Stimulated activated CD8-positive, alpha-beta memory T cell treated with anti-CD3 and anti-CD28 coated beads, Interleukin-2, amount 100 ng/mL, for 1 hour (primary cell): Measurements from ENCODE around the gene ALX3.
A peak's percentile ranks its signal among the peaks of the same experiment; 100 is the strongest.

Experiments
- DNase-seq, 2 donors: peaks; one replicate each; pipeline ENCODE4 v3.0.0-alpha.2; 2020; ENCODE audit warnings: low read depth in 2 of 2

Gene ALX3

DNA sequence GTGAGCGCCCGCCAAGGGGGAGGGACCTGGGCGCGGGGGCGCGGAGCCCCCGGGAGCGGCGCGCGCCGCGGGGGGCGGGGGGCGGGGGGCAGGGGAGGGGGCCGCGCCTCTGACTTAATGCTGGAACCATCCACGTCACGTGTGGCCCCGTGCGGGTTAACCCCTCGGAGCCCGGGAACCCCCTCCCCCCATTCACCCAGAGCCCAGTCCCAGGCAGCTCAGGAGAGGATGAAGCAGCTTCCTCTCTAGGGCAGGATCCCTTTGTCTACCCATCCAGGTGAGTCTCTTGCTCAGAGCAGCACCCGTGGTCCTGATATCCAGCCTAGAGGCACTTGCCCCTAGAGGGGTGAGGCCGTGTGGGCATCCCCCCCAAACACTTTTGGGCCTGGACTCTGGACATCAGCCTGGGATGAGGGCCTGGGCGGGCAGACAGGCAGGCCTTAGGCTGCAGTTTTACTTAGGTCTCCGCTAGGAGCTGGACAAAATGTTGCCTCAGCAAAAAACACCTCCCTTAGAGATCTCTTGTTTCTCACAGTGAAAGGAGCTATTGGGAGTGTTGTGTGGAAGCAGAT, at the start of gene ALX3:
TSS of gene ALX3 (minus strand) at position 2 of the 572 bp plus-strand sequence. CDS start 60 bp downstream, outside the sequence.
- no peak for DNase-seq

DNA sequence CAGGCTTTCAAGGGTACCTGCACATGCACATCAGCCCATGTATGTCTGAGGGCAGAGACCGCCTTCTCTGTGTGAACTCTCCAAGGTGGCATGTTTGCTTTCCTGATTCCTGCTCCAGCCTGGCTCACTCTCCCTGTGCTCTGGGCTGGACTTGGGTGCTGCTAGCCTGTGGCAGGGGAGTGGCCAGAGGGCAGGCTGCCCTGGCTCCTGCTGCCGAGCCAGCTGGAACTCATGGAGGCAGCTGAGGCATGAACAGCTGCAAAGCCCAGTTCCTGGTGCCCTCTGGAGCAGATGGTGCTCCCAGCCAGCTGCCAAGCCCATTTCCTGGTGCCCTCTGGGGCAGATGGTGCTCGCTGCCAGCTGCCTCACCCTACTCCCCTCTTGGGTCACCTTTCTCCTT, 49.4 kb upstream of the ALX3 start:
- DNase-seq: no peak

DNA sequence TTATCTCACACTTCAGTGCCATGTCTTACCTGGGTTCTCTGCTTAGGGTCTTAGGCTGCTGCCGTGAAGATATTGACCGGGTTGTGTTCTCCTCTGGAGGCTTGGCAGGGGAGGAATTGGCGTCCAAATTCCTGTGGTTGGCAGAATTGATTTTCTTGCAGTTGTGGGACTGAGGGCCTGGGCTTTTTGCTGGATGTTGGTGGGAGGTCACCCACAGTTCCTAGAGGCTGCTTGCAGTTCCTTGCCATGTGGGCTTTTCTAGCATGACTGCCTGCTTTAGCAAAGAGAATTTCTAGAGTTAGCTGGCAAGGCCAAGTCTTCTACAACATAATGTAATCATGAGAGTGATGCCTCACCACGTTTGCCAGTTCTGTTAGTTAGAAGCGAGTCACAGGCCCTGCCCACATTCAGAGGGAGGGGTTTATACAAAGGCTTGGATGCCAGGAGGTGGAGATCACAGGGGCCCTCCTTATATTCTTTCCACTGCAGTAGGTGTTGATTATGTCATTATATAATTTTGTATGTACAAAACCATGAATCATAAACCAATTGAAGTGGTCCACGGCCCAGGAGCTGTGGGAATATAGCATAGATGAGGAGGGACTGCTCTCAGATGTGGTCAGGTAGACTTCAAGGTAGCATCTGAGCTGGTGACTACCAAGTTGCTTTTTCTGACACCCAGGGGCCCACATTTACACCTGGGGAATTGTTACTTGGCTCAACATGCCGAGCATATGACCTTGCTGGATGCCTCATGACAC, 48.3 kb upstream of the ALX3 start:
- DNase-seq: no peak

DNA sequence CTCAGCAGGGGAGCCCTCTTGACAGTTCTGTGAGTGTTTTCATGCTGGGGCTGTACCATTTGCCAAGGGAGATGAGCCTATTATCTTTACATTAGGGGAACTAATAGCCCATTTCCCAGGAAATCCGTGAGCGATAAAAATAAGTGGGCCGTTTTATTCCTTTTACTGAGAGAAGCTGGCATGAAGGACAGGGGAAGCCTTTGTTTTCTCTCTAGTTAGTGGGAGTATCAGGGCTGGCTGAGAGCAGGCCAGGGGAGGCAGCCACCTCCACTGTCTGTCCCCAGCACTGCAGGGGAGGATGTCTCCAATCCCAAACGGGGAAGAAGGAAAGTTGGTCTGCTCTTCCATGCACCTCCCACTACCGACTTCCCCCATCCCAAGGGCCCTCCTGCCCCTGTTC, 44.3 kb upstream of the ALX3 start:
- DNase-seq: no peak

DNA sequence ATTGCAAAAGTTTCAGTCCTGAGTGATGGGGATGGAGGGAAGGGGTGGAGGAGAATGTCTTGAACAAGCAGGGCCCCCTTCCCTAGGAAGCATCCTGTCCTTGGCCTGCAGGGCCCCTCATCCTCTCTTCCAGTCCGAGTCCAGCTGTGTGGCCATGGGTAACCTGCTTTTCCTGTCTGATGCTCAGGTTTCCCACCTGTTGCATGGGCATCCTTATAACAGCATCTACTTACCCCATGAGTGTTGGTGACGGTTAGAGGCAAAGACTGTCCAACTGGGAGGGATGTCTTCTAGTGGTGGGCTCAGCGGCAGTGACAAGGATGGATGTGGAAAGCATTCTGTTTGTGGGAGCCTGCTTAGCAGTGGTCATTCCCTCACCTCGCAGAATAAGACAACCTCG, 43.7 kb upstream of the ALX3 start:
- DNase-seq: no peak

DNA sequence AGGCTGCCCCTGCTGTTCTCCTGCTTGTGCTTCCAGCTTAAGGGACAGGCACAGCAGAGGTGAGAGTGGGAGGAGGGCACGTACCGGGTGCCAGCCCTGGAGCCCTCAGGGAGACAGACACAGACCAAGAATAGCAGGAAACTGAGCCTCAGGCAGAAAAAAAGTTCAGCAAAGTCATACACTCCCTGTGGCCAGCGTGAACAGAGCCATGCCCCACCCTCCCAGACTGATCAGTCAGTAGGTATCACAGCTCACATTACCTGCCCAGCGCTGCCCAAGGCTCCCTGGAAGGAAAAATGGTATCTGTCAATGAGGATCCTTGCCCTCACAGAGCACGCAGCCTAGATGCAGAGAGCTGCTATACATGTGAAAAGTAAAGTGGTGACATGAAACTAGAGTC, 43.1 kb upstream of the ALX3 start:
- no peak for DNase-seq

DNA sequence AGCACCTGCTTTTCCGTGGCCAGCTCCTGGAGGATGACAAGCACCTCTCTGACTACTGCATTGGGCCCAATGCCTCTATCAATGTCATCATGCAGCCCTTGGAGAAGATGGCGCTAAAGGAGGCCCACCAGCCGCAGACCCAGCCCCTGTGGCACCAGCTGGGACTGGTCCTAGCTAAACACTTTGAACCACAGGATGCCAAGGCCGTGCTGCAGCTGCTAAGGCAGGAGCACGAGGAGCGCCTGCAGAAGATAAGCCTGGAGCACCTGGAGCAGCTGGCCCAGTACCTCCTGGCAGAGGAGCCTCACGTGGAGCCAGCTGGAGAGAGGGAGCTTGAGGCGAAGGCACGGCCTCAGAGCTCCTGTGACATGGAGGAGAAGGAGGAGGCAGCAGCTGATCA, 42.2 kb upstream of the ALX3 start:
- no peak for DNase-seq

DNA sequence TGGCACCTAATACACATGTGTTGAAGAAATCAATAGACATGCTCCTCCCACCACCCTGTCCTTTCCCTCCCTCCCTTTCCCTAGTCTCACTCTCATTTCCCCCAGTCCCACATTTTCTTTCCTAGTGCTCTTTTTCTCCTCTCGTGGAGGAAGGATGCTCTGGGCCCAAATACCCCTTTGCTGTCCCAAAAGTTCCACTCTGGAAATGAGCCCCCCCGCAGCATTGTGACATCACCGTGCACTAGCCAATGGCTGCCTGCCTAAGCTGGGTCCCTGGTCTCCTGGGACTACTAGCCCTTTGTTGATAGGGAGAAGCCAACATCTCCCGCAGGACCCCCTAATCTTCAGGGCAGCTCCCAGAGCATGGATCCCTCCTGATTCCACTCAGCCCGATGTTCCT, 41.7 kb upstream of the ALX3 start, which contains the start of gene UBL4B:
TSS of gene UBL4B (plus strand) at position 301 of the 400 bp plus-strand sequence. CDS start at position 393, 92 bp downstream.
- DNase-seq: no peak

DNA sequence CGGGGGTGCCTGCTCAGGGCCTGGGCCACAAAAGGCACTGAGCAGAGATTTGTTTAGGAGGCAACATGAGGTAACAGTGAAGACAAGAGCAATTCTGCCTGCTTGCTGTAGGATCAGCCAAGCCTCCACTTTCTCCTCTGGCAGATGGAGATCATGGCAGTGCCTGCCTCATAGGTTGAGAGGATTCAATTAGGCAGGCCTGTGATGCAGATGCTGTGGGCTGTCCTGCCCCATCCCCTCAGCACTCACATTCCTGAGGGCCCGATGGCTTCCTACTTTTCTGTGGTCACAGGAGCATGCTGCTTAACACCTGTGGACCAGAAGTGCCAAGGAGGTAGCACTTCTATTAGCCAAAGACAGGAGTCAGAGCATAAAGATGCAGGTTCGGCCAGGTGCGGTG, 40.6 kb upstream of the ALX3 start:
- DNase-seq: no peak

DNA sequence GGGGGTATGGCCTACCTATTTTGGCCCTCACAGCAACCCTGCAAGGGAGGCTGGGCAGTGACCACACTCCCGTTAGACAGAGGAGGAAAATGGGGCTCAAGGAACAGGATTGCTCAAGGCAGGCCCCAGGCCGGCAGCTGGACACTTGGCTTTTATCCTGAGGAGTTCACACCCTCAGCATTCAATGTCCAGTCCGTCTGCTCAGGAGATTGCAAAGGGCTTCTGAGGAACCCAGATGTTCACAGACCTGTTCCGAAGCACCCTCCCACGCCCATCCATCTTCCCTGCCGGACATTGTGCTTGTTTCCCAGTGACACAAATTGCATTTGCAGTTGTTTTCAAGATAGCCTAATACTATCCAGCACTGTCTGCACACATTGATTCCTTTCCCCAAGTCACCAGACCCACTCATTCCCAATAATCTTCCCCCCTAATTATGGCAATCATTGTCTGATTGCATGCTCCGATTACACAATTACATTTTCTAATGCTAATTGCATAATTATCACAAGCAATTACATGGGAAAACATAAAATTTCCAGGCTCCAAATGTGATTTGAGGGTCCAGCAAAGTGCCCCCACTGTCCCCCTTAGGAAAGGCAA, 37.5 kb upstream of the ALX3 start:
- no peak for DNase-seq

DNA sequence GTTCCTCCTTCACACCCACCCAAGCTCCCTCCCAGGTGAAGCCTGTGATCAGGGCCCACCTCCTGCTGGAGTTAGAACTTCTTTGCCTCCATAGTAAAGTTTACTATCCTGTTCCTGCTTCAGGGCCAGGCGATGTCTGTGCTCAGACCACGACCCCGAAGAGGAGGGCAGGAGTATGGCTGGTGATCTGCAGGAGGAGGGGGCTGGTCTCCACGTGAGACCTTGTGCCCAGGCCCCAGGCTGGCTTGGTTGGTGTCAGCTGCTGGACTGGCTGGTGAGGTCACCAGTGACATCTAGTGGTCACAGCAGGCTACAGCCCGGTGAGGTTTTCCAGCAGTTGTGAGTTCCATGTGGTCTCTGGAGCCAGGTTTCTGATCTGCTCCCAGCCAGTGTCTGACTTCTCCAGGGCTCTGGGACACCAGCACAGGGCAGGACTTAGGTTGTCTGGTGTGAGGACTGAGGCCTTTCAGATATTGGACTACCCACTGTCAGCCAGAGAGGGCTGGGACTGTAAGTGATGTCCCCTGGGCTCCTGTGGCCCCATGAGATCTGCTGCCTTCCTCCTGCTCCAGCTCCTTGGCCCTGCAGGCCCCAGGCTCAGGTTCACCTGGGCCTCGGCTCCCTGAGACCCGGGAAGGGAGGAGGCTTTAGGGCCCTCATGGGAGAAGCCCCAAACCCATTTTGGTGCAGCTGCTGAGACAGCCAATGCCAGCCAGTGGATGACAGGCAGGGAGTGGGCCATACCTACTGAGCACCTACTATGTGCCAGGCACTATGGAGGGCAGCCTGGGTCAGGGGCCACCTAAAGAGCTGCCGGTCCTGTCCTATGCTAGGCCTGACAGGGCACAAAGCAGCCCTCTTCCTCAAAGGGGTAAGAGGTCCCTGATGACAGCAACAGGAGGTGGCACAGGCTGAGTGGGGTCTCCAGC, 35.8 kb upstream of the ALX3 start:
- peak in 1 of 2 donors; percentile 27 for DNase-seq

DNA sequence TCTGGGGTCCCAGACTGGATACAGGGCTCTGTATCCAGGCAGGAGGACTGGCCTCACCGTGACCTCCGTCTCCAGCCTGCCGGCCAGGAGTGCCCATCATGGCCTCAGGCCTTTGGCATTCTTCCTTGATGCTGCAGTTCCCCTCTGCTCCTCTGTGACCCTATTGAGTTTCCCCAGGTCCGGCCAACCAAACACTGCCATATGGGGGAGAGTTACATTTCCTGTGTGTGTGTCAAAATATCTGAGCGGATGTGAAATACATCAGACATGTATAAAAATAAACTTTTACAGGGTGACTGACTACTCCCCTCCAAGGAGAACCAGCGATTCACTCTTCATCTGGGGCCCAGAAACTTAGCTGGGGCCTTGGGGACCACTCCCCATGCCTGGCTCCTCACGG, 31.6 kb upstream of the ALX3 start:
- no peak for DNase-seq

DNA sequence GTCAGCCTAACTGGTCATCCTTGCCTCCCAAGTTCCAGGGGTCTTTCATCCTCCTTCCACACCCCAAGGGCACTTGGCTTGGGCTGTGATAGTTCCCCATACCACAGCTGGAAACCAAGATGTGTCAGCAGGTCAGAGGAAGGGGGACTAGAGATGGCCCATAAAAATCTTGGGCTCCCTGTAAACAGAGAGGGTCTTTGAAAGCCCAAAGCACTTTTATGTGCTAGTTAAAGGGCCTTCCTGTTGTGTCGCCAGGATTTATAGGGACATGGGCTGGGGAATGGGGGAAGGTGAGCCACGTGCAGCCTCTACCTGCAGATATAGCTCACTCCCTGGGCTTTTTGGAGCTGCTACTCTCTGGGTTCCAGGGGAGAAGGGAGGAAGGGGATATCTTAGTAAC, 29.9 kb upstream of the ALX3 start:
- no peak for DNase-seq

DNA sequence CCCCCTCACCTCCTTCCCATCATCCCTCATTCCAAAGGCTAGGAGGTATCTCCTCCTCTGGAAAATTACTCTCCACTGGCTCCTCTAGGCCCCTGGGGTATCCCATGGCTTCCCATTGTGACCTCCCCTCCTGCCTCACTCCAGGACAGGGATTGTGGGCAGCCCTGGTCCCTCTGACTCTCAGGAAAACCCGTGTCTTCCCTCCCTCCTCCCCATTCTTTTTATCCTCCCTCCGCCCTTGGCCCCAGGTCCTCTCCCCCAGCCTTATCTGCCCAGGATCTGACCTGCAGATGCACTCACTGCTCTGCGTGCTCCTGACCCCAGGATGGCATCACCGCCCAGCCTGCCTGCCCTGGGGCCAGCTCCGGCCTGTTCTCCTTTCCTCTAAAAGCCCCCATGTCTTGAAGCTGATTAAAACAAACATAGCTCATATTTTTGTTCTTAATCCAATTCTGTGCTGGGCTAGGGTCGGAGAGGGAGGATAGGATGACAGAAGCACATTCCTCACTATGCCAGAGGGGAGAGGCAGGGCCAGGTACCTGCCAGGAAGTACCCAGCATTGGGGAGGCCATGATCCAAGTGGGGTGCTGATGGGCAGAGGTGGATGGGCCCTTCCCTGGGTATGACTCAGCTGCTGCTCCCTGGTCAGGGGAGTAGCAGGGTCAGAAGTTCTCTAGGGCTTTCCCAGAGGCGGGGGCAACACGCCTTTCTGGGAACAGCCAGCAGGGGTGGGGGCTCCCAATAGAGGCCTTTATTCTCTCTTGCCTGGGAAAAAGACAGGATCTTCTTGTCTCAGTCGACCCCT, 28.0 kb upstream of the ALX3 start:
- no peak for DNase-seq

DNA sequence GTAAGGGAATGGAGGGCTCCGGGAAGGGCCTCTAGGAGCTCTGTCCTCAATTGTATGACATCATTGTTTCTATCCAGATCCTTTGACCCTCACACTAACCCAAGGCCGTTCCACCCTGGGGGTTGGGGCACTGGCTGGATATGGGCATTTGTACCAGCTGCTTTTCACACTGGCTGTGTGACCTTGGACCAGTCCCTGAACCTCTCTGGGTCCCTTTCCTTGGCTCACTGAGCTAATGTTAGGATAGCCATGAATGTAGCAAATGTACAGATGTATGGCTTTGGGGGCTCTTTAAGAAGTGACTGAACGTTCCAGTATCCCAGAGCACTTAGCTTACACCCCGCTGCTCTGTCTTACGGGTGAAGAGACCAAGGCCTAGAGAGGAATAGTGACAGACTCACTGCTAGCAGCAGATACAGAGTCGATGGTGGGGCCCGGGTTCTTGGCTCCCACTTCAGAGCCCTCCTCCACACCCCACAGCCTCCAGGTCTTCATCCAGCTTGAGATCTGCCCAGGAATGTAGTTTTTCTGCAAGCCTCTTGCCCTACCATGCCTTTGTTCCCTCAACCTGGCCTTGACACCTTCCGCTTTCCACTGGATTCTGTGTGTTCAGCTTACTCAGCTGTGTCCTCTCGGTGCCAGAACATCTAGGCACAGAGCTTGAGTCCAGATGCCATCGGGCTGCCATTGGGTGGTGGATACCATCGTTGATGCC, 27.2 kb upstream of the ALX3 start:
- DNase-seq: no peak

DNA sequence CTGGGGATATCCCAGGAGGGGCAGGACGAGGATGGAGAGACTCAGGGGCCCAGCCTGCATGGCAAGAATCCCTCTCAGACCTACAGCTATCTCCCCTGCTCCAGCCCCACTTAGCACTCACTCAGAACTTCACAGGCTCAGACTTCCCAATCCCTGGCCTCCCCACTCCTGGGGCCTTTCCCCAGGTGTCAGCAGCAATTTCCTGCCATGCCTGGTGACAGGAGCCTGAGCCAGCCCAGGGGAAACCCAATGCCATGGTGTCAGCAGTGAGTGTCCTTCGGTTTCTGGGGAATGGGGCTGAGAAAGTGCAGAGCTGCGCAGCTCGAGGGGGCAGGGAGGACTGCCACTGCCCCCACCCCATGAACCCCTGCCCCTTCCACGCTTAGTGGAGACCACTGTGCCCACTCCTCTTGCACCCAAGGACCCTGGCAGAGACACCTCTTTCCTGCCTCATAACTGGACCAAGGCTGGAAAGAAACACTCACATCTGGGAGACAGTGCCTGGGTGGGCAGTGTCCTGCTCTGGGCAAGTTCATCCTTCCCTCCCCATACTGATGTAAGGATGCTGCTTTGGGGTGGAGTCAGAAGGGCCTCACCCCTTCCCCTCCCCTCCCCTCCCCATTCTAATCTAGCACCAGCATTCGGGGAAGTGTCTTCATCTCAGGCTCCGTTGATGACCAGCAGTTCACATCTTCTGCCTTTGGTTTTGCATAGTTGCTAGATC, 24.6 kb upstream of the ALX3 start:
- no peak for DNase-seq

DNA sequence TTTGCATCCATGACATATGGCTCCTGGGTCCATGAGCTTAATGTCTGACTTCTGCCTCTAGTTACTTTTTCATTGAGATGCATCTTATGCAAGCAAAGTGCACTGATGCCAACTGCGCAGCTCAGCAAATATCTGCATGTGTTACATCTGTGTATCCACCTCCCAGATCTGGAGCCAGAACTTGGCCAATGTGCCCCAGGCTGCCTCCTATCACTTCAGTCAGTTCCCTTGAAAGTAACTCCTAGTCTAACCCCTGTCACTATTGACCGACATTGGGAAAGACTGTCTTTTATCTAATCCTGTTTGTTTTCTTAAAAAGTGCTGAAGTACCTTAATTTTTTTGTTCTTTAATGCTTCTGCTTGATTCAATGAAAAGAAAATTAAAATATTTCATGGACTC, 22.5 kb upstream of the ALX3 start:
- DNase-seq: no peak

DNA sequence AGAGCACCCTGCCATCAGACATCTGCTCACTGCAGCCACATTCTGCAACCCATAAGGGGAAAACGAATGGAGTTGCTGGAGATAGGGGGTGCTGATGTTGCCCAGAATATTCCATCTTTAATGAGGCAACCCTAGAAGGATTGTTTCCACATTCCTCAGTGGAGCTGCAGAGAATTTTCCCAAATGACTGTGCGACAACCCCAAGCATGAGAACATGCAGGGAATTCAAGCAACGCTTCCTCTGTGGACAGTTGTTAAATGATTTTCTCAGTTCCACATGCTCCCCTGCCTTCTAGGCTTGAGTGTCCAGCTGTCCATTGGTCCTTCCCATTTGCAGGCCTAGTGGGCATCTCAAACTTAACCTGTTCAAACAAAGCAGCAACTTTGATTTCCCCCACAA, 21.3 kb upstream of the ALX3 start:
- DNase-seq: no peak

DNA sequence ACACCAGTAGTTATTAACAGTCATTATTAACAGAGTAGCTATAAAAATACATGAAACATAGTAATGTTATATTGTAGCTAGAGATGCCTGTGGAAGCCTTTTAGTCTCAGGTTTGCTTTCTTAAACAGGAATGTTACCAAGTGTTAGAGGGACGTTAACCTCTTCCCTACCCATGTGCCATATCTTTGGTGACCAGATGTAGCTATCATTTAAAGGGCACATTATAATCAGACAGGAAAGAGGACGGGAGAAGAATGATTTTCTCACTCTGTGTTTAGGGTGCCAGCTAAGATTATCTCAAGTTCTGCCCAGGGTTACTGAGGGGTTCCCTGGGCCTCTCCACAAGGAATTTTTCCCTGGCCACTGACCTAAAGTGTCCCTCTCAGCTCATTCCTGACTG, 20.9 kb upstream of the ALX3 start:
- DNase-seq: no peak
